Midbrain (tissue), 1 donor: ENCODE results near the gene NR1H4.
"Not testable (repeated sequence)": the region's sequence is repeated elsewhere in the genome, so short reads cannot be mapped to it uniquely, and the experiment has no call there.

Experiments
- DNase-seq: peaks from one replicate; lab custom pipeline; 2025; lab: John Stamatoyannopoulos, UW

The NR1H4 gene

DNA sequence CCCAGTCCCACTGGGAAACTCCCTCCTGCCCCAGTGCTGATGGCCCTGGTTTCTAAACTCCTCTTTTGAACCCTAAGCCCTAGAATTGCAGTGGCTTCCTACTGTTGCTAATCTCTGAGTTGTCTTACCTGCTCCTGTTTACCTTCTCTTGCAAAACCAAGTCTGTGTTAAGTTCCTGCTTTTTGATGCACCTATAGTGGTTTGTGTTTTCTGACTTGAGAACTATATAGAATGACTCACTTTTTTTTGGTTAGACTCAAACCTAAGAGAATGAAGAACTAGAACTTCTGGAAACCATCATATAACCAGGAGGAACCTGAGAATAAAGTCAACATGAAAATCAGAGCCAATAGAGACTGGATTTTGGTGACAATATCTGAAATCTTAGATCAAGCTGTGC lies 94.3 kb downstream of the NR1H4 start:
- no peak for DNase-seq

DNA sequence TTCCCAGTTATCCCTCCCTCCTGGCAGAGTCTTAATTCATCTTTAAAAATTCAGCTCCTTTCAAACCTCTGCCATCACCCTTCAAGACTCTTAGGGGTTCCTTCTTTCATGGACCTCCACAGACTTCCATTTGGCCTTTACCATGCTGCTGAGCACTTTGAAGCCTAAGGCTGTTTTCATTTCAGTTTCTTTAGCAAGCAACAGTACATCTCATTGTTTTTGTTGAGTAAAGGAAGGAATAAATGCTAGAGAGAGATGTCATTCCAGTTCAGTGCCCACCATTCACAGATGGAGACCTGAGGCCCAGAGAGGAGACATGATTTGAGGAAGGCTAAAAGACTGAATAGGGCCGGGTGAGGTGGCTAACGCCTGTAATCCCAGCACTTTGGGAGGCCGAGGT lies 98.5 kb downstream of the NR1H4 start:
- no peak for DNase-seq

DNA sequence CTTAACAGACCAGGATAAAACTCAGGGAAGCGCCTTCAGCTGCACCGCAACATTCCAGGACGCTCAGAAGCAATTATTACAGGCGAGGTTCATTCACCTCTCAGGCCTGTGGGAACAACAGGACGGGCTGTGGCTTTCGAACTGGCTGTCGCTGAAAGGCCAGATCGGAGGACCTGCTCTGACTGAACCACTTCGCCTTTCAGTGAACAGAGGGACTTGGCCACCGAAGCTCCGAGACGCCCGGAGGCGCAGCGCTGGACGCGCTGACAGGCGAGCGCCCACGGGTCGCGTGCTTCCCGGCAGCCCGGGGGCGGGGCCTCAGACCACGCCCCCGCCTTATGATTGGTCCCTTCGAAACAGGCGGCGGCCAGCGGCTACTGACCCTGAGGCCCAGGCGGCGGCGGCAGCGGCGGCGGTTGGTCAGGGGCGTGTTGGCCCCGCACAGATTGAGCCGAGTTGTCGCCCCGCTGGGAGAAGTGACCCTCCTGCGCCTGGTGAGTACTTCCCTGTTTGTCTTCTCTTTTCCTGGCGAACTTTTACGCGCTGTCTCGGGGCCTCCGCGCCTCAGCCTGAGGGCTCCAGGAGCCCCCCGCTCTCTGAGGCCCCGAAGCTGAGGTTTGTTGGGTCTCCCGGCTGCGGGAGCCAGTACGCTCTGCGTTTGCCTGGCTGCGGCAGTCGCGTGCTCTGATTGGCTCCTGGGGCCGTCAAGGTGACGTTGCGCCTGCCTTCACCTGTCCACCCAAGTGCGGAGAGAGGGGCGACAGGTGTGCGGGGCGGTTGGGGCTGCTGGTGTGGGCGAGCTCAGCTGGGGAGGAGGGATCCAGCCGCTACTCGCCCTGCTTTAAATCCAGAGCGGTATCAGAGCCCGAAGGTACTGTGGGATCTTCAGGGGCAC lies 99.9 kb downstream of the NR1H4 start, which contains the start of gene GAS2L3:
TSS of gene GAS2L3 (plus strand) at position 393 of the 895 bp plus-strand sequence. CDS start 21,221 bp downstream, outside the sequence.
- DNase-seq = peak; percentile 86

DNA sequence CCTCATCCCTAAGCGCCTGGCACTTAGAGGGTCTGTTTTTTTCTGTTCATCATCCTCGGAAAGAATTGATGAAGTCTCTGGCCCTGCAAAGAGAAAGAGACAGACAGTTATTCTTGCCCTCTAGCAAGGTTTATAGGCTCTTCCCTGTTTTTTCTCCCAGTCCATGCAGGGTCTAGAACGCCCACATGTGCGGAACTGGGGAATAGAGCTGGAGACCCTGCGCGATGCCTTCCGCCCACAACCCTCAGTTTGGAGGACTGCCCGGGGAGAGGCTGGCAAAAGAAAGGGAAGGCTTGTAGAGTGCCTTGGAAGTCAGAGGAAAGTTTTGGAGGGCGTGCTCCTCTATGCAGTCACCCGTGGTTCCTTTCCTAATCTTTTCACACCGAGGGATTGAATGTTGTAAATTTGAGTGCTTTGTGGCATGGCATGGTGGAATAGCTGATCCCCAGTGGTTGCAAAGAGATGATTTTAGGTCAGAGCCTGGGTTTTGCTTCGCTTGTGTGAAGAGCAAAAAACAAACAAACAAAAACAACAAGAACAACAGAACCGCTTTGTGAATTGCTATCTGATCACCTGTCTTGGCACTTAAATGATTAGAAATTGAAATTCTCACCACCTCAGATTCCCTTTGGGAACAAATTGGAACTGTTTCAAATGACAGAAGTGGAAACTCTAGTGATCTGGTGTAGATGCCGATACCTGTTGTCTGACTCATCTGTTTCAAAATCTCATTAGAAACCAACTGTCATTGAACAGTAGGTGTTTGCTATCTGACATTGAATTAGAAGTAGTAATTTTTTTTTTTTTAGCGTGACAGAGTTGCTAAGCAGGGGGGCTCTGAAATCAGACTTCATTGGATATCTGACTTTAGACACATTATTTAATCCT lies 100.8 kb downstream of the NR1H4 start:
- no peak for DNase-seq

DNA sequence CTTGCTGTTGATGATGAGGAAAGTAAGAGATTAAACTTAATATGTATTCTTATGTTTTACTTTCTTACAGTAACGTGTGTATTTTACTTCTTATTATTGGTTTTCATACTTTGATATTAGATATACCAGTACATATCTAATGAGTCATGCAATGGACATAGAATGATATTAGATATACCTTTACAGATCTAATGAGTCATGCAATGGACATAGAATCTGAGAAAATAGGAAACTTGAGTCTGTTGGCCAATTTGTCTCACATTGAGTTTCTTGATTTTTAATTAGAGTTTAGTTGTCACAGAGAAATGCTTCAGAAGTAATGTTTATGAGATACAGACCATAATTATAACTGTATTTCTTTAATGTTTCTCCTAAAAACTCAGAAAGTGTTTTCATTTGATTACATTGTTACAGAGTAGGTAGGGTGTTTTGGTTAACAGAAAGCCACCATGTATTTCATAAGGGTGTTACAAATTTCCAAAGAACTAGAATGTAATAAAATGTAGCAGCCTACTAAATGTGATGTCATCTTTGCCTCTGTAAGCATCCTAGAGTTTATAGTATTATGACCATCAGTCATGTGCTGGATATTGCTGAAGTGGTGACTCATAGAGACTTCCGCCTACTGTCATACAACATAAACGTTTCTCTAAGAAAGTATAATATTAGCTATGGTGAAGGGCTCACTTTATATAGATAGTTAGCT lies 102.8 kb downstream of the NR1H4 start:
- no peak for DNase-seq

DNA sequence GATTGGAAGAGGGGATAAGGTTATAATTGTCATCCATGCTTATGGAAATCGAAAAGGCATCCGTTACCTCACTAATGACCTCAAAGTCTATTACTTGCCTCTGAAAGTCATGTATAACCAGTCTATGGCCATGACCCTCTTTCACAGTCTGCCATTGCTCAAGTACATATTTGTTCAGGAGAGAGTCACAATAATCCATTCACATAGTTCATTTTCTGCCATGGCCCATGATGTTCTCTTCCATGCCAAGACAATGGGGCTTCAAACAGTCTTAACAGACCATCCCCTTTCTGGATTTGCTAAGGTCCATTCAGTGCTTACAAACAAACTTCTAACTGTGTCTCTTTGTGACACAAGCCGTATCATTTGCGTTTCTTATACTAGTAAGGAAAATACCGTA lies 105.3 kb downstream of the NR1H4 start:
- no peak for DNase-seq

DNA sequence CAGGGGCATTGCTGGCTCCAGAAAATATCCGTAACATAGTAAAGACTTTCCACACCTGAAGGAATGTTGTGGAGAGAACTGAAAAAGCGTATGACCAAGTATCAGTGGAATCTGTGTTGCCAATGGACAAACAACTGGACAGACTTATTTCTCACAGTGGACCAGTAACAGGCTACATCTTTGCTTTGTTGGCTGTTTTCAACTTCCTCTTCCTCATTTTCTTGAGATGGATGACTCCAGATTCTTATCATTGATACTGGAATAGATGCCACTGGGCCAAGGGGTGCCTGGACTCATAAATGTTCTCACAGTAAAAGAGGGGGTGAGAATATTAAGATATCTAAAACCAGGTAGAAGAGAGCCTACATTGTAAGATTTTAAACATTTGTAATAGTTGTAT lies 106.2 kb downstream of the NR1H4 start:
- no peak for DNase-seq

DNA sequence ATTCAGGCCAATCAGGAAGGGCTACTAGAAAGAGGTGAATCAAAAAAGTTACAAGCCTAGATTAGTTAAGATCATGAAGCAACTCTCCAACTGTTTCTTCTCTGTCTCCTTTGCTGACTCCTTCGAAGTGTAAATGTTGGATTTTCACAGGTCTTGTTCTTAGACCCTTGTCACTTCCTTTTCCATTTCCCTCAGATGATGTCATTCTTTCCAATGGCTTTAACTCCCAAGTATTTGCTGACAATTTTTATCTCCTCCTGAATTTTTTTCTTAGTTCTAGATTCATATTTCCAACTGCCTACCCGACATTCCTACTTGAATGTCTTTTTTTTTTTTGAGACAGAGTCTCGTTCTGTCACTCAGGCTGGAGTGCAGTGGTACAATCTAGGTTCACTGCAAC lies 110.6 kb downstream of the NR1H4 start:
- no peak for DNase-seq

DNA sequence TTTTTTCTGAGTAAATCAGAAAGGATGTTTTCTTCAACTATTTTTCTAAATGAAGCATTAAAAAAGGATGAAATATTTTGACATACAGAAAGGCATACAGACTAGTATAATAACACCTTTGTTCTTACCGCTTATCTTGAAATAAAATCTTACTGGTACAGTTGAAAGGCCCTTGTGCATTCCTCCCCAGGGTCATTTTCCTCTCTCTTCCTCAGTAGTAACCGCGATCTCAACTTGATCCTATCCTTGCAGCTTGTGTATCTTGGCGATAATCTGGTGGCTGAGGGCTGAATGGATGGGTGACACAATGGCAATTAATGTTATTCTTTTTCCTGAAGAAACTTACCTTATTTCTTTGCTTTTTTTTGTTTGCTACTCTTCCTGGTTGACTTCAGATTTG lies 118.3 kb downstream of the NR1H4 start:
- DNase-seq = no peak

DNA sequence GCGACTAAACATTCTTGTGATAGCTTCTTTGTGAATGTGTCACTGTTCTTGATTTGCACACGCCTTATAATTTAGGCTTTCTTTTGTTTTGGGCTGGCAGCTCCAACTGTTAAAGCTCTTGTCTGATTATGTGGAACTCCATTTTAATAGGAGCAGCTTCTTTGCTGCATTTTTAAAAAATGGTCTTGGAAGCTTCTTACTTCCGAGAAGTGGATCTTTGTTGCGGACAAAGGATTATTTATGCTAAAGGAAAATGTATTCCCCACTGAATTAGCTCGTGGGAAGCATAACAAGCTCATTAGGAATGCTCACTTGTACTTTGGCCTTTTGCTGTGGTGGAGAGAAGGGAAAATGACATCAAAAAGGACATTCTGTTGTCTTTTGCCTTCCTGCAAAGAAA lies 119.8 kb downstream of the NR1H4 start:
- no peak for DNase-seq

DNA sequence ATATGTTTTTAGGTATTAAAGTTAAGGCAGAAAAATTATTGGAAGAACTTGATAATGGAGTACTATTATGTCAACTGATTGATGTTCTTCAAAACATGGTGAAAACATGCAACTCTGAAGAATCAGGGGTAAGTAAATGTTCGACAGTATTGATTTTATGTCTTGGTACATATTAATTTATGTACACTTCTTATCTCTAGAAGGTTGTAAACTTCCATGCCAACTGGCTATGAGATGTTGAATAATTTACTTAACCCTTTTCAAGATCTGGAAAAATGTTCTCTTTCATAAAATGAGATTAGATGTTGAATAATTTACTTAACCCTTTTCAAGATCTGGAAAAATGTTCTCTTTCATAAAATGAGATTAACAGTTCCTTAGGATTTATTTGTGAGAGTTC lies 128.0 kb downstream of the NR1H4 start:
- DNase-seq = no peak

DNA sequence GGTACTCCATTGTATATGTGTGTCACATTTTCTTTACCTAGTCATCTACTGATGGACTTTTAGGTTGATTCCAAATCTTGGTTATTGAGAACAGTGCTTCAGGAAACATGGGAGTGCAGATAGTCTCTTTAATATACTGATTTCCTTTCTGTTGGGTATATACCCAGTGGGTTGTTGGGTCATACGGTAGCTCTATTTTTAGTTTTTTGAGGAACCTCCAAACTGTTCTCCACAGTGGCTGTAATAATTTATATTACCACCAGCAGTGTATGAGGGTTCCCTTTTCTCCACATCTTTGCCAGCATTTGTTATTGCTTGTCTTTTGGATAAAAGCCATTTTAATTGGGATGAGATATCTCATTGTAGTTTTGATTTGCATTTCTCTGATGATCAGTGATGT lies 129.3 kb downstream of the NR1H4 start:
- DNase-seq = not testable (repeated sequence)

DNA sequence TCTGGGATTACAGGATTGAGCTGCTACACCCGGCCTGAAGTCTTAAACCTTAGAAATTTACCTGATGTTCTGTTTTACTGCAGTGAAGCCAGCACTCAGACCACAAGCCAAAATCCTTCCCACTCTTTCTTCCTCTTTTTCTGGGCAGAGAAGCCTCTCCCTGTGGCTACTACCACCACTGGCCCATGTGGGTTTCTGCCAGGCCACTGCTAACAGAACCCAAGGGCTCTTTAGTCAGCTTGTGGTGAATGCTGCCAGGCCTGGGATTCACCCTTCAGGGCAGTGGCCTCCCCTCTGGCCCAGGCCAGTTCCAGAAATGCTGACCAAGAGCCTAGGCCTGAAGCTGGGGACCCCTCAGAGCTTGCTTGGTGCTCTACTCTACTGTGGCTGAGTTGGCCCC lies 135.1 kb downstream of the NR1H4 start:
- peak; percentile 1 for DNase-seq

DNA sequence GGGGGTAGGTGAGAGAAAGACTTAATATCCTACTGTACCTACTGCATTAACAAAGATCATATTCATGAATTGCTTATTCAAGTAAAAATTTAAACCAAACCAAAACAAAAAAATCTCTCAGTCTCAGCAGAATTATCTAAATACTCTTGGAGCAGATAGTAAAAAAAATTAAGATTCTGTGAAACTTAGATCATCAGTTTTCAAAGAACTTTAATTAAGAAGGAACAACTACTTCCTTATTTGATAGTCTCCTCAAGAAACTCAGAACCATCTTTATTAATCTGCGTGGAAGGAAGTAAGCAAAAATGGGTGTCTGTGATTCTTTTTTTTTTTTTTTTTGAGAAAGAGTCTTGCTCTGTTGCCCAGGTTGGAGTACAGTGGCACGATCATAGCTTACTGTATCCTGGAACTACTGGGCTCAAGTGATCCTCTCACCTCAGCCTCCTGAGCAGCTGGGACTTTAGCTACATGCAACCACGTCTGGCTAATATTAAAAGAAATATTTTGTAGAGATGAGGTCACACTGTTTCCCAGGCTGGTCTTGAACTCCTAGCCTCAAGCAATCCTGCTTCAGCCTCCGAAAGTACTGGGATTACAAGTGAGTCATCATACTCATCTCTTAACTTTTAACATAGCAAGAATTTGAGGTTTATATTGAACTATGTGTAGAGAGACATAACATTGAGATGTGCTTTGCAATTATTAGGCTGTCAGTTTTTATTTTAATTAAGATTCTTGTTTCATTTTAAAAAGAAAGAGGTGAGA lies 137.2 kb downstream of the NR1H4 start:
- no peak for DNase-seq

DNA sequence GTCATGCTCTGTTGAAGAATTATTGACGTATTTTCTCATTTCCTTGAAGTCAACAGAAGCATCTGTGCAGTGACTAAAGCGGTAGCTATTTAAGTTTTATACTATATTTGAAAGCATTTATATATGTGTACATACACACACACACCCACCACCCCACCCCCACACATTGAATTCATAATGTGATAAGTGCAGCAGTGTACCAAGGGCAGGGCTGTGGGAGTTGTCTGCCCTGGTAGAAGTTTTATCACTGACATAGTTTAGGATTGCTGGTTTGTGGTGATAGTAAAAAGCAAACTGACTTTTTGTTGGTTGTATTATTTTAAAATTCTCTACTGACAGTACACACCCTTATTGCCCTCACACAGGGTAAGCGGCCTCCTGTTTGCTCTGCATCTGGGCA lies 138.9 kb downstream of the NR1H4 start:
- no peak for DNase-seq
